Esophagus squamous epithelium (tissue), 5 donors: Measurements from ENCODE around the gene RABAC1. TPM values are rescaled to one million over a fixed set of nuclear protein-coding genes. Genes with fewer than 3 reads are reported as not detected.
A peak's percentile ranks its signal among the peaks of the same experiment; 100 is the strongest.

Source experiments
- DNase-seq: peaks from one replicate; lab custom pipeline; 2025; lab: John Stamatoyannopoulos, UW
- H3K27ac ChIP-seq, 4 donors: fragments of 200-600 bp; sonication (generic); one replicate each; pipeline ENCODE4 v1.5.1; 2016 to 2019; ENCODE audit warnings: mild to moderate bottlenecking in 1 of 4
- H3K27me3 ChIP-seq, 4 donors: fragments of 200-600 bp; sonication (generic); 1 replicate in 3 of 4; 2 replicates in 1 of 4; pipeline versions ENCODE4 v1.5.1 to v1.6.0; 2017 to 2021; ENCODE audit warnings: antibody characterized with exemption in 1 of 4
- H3K36me3 ChIP-seq, 3 donors: fragments of 200-600 bp; sonication (generic); one replicate each; pipeline ENCODE4 v1.5.1; 2016 to 2019
- H3K4me1 ChIP-seq, 3 donors: fragments of 200-600 bp; sonication (generic); one replicate each; pipeline ENCODE4 v1.5.1; 2017 to 2019
- H3K4me3 ChIP-seq, 4 donors: fragments of 200-600 bp; sonication (generic); 1 replicate in 3 of 4; 2 replicates in 1 of 4; pipeline ENCODE4 v1.5.1; 2016 to 2019; ENCODE audit warnings: mild to moderate bottlenecking in 2 of 4, moderate library complexity in 1 of 4
- H3K9me3 ChIP-seq, 3 donors: fragments of 200-600 bp; sonication (generic); one replicate each; pipeline ENCODE4 v1.5.1; 2016 to 2019
- POLR2A ChIP-seq, 4 donors: fragments of 450-650 bp; IDR thresholded peaks; one replicate each; pipeline ENCODE4 v1.6.1; 2017; ENCODE audit warnings: antibody characterized with exemption in 4 of 4, mild to moderate bottlenecking in 4 of 4, moderate library complexity in 3 of 4
- WGBS, 2 donors: methylation state at CpG; one replicate each; pipeline ENCODE4 v1.1.5; 2018; 5-methylcytosine and 5-hydroxymethylcytosine counted together
- intact Hi-C: fragments of 100-400 bp; cut with DNase I; formaldehyde crosslinking; loops from one replicate; pipeline ENCODE4 v1.15.0; 2022
- total RNA-seq, 4 donors: library from RNA; depleted of rRNA; stranded (reverse); fragments of >200 nt; gene quantifications; one replicate each; pipeline ENCODE4 v1.1.0, GENCODE V29; 2016
- TF ChIP-seq, protein P1 (sequence below), 6 experiments: fragments of 450-650 bp in 4 of 6; fragments of 200-600 bp in 2 of 6; sonication (generic) in 2 of 6; IDR thresholded peaks; one replicate each; pipeline ENCODE4 v1.5.1; 2016 to 2019; ENCODE audit warnings: antibody characterized with exemption in 6 of 6, mild to moderate bottlenecking in 4 of 6, moderate library complexity in 4 of 6
- donor health status: DM: yes; HTN: yes; CAD: no.

The RABAC1 gene
- total RNA-seq, 4 donors from 2014 or later, result 47.4 to 113 (median 103) TPM

DNA sequence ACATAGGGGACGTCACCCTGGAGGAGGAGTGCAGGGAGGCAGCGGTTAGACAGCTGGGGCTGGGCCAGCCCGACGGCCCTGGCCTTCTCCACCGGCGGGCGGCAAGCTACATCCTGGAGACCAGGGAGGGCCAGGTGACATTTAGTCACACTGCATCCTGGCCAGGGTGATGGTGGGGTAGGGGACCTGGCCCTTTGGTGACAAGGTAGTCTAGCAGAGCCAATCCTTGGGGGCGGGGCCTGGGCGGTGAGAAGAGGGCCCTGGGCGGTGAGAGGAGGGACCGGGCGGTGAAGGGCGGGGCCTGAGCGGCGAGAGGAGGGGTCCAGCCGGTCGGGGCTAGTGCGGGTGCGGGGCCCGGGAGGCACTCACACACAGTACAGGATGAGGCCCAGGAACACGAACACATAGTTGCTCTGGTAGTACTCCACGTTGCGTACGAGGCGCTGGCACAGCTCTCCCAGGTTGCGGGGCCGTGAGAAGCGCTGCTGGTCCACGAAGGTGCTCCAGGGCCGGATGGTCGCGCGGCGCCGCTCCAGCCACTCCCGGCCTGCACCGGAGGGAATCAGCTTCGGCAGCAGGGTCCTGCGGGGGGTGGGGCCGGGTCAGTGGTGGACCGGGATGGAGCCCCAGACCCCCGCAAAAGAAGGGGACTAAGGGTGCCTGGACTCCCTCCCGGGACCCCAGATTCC, 610 bp downstream of the RABAC1 start:
- peak overlapping the region; percentile 82 to 95 (median 86) for H3K4me3 ChIP-seq
- no peaks in the 10 kb centered on the region for H3K9me3 ChIP-seq
- 0 to 2% methylated on average over 14 to 18 of the region's 43 CpGs for WGBS, 2 donors
- H3K4me1 ChIP-seq, result peaks cover 11 to 26% (median 11%) of the 10 kb centered on the region in 3 donors
- peak overlapping the region; percentile 92 to 98 (median 94) for H3K27ac ChIP-seq
- no peaks in the 10 kb centered on the region for H3K27me3 ChIP-seq
- peak; percentile 31 for DNase-seq
- peaks cover 0 to 24% (median 8%) of the 10 kb centered on the region in 3 donors for H3K36me3 ChIP-seq
- peak in 2 of 4 donors; percentile 10 to 70 for TF ChIP-seq POLR2A (IDR thresholded peaks at IDR 0.05)
- TF ChIP-seq, protein P1, sequence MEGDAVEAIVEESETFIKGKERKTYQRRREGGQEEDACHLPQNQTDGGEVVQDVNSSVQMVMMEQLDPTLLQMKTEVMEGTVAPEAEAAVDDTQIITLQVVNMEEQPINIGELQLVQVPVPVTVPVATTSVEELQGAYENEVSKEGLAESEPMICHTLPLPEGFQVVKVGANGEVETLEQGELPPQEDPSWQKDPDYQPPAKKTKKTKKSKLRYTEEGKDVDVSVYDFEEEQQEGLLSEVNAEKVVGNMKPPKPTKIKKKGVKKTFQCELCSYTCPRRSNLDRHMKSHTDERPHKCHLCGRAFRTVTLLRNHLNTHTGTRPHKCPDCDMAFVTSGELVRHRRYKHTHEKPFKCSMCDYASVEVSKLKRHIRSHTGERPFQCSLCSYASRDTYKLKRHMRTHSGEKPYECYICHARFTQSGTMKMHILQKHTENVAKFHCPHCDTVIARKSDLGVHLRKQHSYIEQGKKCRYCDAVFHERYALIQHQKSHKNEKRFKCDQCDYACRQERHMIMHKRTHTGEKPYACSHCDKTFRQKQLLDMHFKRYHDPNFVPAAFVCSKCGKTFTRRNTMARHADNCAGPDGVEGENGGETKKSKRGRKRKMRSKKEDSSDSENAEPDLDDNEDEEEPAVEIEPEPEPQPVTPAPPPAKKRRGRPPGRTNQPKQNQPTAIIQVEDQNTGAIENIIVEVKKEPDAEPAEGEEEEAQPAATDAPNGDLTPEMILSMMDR (IDR thresholded peaks at IDR 0.05), result no peak
- intact Hi-C loops, result loop anchor here (10.0 kb wide), 1 partner anchor 84 kb away; the partner anchor contains the start of gene CD79A

- DNase-seq, result no peak
- Histone ChIP-seq H3K9me3 (no peaks in the 10 kb centered on the region), H3K27me3 (no peaks in the 10 kb centered on the region), H3K4me3 (peak overlapping the region; percentile 82 to 95 (median 86)), H3K27ac (peak overlapping the region; percentile 92 to 98 (median 94)), H3K4me1 (peaks cover 11 to 26% (median 11%) of the 10 kb centered on the region in 3 donors), H3K36me3 (peaks cover 0 to 24% (median 8%) of the 10 kb centered on the region in 3 donors)
- intact Hi-C loops, result loop anchor here (10.0 kb wide), 1 partner anchor 83 kb away; the partner anchor contains the start of gene CD79A
- 10 to 13% methylated on average over 8 to 10 of the region's 10 CpGs for WGBS, 2 donors
- TF ChIP-seq POLR2A (IDR thresholded peaks at IDR 0.05), result no peak
- TF ChIP-seq, protein P1 (IDR thresholded peaks at IDR 0.05), result peak; percentile 62 to 91 (median 83)
These were observed 1.2 kb downstream of the RABAC1 start for GRCh38 chr19:41957838-41958366.

- no peaks in the 10 kb centered on the region for H3K9me3 ChIP-seq
- no peak for DNase-seq
- 55 to 82% methylated on average over 4 to 10 of the region's 11 CpGs for WGBS, 2 donors
- peak overlapping the region in 1 of 4 donors; percentile 84 for H3K4me3 ChIP-seq
- peak overlapping the region in 3 of 4 donors; percentile 56 to 98 (median 92) for H3K27ac ChIP-seq
- H3K36me3 ChIP-seq, result peaks cover 0 to 24% (median 8%) of the 10 kb centered on the region in 3 donors
- no peaks in the 10 kb centered on the region for H3K27me3 ChIP-seq
- TF ChIP-seq, protein P1 (IDR thresholded peaks at IDR 0.05), result no peak
- no peak for TF ChIP-seq POLR2A (IDR thresholded peaks at IDR 0.05)
- intact Hi-C loops, result loop anchor here (10.0 kb wide), 1 partner anchor 82 kb away; the partner anchor contains the start of gene CD79A
- peaks cover 11 to 26% (median 11%) of the 10 kb centered on the region in 3 donors for H3K4me1 ChIP-seq
These were observed 1.8 kb downstream of the RABAC1 start for GRCh38 chr19:41957161-41957837.

DNA sequence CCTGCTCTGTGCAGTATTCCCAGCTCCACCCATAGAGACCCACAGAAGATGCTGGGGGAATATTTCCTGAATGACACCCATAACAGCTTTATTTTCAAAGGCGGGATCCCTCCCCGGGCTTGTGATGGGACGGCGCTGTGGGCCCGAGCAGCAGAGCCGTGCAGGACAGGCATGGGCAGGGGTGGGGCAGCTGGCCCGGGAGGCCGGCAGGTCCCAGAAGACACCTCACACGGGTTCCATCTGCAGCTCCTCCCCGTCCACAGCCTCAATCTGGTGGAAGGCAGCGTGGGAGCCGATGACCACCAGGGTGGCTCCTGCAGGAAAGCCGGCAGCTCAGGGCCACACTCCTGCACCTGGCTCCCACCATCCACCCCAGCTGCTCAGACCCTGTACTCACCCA, 2.5 kb downstream of the RABAC1 start:
- intact Hi-C loops, result loop anchor here (10.0 kb wide), 1 partner anchor 82 kb away; the partner anchor contains the start of gene CD79A
- no peaks in the 10 kb centered on the region for H3K27me3 ChIP-seq
- H3K4me1 ChIP-seq, result peaks cover 11 to 28% (median 14%) of the 10 kb centered on the region in 3 donors
- no peak overlapping the region for H3K4me3 ChIP-seq
- 78 to 100% methylated on average over 1 to 4 of the region's 13 CpGs for WGBS, 2 donors
- H3K36me3 ChIP-seq, result peaks cover 0 to 24% (median 8%) of the 10 kb centered on the region in 3 donors
- H3K9me3 ChIP-seq, result no peaks in the 10 kb centered on the region
- H3K27ac ChIP-seq, result no peak overlapping the region
- DNase-seq, result no peak
- TF ChIP-seq, protein P1 (IDR thresholded peaks at IDR 0.05), result no peak
- no peak for TF ChIP-seq POLR2A (IDR thresholded peaks at IDR 0.05)
